HTERT RPE-1 (cell line): ENCODE data around the gene EDN2.

Source experiments
- in situ Hi-C: fragments of 300-500 bp; cut with MboI; formaldehyde crosslinking; loops from 4 replicates; pipeline ENCODE4 v1.14.3; 2020; ENCODE audit warnings: low sequenced_read_pairs

The EDN2 gene

DNA sequence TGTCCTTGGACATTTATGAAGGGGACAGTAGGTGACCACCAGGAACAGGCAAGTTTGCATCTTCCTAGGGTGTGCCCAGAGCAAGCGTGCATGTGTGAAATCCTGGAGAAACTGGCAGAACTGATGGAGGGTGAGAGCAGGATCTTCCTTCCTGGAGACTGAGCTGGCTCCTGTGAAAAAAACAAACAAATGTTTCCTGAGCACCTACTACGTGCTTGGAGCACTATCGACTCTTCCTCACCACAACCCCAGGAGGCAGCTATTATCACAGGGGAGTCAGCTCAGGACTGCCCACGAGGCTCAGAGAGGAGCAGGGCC, 1.5 kb upstream of the EDN2 start:
- in situ Hi-C loops: no loop called here

DNA sequence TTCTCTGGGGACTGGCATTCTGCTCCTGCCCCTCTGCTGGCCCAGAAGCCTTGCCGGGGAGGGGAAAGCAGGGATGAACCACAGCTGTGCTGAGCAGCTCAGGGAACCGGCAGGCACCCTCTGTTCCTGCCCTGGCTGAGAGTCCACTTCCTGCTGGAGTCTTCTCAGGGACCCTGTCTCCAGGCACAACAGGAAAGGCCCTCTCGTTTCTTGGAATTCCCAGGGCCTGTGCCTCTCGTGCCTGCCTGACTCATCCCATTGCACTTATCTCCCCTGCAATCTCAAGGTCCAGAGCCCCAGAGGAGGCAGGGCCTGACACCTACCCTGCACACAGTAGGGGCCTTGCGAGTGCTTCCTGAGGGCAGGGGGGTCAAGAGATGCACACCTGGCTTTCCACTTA, 1.1 kb upstream of the EDN2 start:
- in situ Hi-C loops: no loop called here

DNA sequence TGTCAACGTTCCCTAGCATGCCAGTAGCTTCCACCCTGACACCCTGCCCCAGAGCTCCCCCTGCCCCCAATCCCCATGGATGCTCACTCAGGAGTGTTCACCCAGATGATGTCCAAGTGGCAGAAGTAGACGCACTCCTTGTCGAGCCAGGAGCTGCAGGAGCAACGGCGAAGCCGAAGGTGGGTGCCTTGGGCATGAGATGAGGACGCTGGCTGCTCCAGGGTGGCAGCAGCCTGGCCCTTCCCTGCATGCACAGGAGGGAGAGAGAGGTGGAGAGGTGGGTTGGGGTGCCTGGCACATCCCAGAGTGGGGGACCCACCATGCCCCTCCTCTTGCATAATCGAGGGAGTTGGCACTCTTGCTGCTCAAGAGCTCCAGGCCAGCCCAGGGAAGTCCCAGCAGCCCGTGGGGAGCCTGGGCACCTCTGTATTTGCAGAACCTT, 502 bp downstream of the EDN2 start:
- in situ Hi-C loops: no loop called here

- in situ Hi-C loops: no loop called here
Measured at GRCh38 chr1:41483001-41483850, 1.3 kb downstream of the EDN2 start.

DNA sequence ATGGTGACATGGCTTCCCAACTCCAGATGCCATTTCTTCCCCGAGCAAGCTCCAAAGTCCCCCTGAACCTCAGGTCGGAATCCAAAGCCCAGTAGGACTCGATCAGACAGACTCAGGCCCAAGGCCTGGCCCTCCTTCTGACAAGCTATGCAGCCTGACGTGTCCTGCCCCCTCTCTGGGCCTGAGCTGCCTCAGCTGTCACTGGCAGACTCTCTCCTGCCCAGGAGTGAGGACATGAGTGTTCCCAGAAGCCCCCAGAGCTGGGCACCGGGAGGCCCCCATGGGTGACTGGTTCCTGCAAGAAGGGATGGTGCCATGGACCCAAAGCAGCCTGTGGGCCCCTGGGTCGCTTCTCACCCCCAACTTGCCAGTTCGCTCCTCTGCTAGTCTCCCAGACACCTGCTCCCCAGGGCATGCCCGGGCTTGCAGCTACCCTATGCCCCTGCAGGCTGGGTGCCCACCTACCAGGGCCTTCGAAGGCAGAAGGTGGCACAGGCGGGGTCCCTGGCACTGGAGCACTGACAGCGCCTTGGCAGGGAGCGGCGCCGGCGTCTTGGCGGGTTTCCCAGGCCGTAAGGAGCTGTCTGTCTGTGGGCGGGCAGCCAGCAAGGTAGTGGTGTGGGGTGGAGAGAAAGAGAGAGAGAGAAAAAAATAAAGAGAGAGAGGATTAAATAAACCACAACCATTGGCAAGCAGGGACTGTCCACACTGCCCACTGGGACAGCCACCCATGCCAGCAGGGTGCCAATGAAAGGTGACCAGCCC, 2.3 kb downstream of the EDN2 start:
- in situ Hi-C loops: no loop called here

- in situ Hi-C loops: no loop called here
Measured at GRCh38 chr1:41481109-41481775, 3.2 kb downstream of the EDN2 start.

GRCh38 chr1:41480204-41481108, 4.0 kb downstream of the EDN2 start:
- in situ Hi-C loops: no loop called here

DNA sequence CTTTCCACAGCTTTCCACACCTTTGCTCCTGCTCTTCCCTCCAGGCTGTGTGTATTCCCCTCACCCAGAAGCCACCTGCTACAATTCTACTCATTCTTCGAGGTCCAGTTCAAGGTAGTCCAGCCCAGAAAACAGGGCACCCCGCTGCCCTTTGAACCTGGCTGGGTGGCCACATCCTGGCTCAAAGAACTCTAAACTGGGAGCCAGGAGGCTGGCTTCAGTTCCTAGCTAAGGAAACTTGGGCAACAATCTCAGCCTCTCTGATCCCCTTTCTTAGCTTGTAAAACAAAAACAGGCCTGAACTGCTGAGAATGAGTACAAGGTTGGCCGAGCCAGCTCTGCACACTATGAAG, 4.7 kb downstream of the EDN2 start:
- in situ Hi-C loops: no loop called here

DNA sequence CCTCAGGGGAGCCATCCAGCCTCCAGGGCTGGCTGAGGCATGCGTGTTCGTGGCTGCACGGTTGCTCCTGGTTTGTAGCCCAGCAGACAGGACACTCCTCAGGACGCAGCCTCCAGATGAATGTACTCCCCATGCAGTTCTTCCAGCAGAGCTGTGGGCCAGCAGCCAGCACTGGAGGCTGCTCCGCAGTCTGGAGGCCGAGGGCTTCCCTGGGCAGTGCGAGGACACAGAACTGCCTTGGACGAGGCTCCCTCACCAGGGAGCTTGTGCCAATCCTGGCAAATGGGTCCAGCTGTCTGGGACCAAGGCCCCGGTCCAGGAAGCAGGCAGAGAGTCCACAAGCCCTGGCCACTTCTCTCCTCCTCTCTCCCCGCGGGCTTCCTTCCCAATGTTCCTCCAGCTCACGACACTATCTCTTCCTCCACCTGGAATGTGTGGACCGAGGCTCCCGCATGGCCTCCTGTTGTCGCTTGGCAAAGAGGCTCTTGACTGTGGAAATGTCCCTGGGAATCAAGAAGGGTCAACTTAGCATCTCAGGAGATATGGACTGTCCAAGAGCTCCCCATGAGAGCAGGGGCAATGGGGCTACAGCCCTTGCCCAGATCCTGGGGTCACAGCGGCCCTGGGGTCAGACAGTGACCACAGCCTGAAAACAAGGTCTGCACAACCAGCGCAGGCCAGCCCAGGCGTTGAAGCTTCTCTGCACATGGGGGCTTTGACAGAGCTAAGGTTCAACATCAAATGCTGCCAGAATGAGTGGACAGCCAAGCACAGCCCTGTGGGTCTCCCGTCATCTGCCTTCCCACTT, 5.3 kb downstream of the EDN2 start:
- in situ Hi-C loops: no loop called here

- in situ Hi-C loops: no loop called here
Measured at GRCh38 chr1:41478118-41478748, 6.2 kb downstream of the EDN2 start.

GRCh38 chr1:41476807-41477361, 7.6 kb downstream of the EDN2 start:
- in situ Hi-C loops: no loop called here

DNA sequence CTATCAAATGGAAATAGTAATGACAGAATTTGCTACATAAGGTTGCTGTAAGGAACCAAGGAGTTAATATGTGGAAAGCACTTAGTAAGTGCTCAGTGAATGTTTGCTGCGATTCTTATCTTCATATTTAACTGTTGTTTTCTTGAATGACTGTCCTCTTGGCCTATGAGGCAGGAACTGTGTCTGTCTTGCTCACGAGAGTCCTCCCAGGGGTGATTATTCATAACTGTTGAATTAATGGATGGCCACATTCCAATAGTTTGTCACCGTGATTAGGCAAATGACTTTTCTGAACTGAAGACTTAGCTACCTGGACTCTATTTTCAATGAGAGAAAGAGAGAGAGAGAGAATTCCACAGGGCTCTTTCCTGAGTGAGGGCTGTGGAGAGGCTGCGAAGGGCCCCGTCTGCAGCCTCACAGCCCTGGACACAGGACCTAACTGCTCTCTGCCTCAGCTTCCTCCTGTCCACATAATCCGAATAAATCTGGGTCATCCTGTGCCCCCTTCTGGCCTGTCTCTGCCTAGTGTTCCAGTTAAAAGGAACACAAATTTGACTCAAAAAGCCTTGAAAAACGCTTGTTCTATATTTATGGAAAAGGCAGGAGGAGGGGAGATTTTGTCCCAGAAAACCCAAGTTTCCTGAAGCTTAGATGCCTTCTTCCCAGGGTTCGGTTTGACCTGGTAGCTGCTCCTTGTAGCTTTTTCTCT, 8.5 kb downstream of the EDN2 start:
- in situ Hi-C loops: no loop called here

- in situ Hi-C loops: no loop called here
Measured at GRCh38 chr1:41475346-41475745, 9.1 kb downstream of the EDN2 start.

- in situ Hi-C loops: no loop called here
Measured at GRCh38 chr1:41474490-41475271, 9.8 kb downstream of the EDN2 start.

DNA sequence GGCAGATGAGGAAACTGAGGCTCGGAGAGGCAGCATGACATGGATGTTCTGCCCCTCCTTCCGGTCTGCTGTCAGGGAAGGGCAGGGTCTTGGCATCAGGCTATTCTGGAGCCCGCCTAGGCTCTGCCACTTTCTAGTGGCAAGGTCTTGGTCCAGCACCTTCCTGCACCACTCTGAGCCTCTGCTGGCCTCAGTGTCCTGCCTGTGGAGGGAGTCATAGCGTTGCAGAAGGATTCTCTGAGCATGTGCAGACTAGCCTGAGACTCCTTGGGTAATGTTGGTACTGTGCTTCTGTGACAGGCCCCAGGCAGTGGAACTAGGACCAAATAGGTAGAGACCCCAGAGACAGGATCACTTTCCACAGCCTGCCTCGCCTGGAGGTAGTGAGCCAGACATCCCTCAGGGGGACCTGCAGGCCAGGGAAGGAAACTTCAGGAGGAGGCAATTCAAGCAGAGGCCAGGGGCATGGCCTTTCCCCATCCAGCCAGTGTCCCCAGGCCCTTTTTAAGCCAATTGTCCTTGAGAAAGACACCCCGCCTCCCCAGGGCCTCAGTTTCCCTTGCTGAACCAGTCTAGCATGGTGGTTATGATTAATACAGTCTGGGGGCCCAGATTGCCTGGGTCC, 10.6 kb downstream of the EDN2 start:
- in situ Hi-C loops: no loop called here

DNA sequence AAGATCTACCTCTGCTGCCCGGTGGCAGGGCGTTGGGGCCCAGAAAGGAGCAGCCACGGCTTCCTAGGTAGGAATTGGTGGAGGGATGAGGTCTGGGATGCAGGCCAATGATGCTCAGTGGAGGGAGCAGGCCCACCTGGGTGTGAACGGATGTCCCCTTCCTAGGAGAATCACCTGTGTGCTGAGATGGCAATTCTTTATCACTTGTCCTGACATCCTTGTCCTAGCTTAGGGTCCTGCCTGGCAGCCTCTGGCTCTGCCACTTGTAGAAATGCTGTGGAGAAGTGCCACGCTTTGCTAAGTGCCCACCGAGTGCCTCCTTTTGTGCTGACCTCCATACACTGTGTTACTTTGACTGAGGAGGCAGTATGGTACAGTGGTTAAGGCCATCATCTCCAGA, 12.8 kb downstream of the EDN2 start:
- in situ Hi-C loops: no loop called here

GRCh38 chr1:41469706-41470105, 14.8 kb downstream of the EDN2 start:
- in situ Hi-C loops: no loop called here
